Trophoblast cell (in vitro differentiated cells and primary cell): Measurements from ENCODE around the gene PDPN.

ENCODE experiments used
- DNase-seq, 2 donors: peaks; one replicate each; pipeline ENCODE4 v3.0.0-alpha.2; 2016
- H2AFZ ChIP-seq: 2 replicates; pipeline ENCODE4 v1.6.1; 2013; ENCODE audit warnings: low read length, moderate library complexity, mild to moderate bottlenecking; ENCODE audit not compliant: insufficient read depth, poor library complexity
- H2AK5ac ChIP-seq: 2 replicates; pipeline ENCODE4 v1.6.1; 2013; ENCODE audit warnings: mild to moderate bottlenecking, low read length
- H2BK120ac ChIP-seq: 2 replicates; pipeline ENCODE4 v1.6.1; 2013; ENCODE audit warnings: low read length, mild to moderate bottlenecking, moderate library complexity; ENCODE audit not compliant: insufficient read depth, poor library complexity
- H2BK12ac ChIP-seq: 2 replicates; pipeline ENCODE4 v1.6.1; 2013; ENCODE audit warnings: mild to moderate bottlenecking, low read length, moderate library complexity
- H2BK5ac ChIP-seq: 2 replicates; pipeline ENCODE4 v1.6.1; 2013; ENCODE audit warnings: low read length, low read depth, moderate library complexity, mild to moderate bottlenecking; ENCODE audit not compliant: poor library complexity
- H3K14ac ChIP-seq: 2 replicates; pipeline ENCODE4 v1.6.1; 2013; ENCODE audit warnings: mild to moderate bottlenecking, low read length
- H3K18ac ChIP-seq: 2 replicates; pipeline ENCODE4 v1.6.1; 2013; ENCODE audit warnings: mild to moderate bottlenecking, low read length
- H3K23ac ChIP-seq: 2 replicates; pipeline ENCODE4 v1.6.1; 2013; ENCODE audit warnings: low read length
- H3K27ac ChIP-seq: 2 replicates; pipeline ENCODE4 v1.5.1; 2013; ENCODE audit warnings: low read depth, mild to moderate bottlenecking, inconsistent platforms, low read length, moderate library complexity
- H3K27me3 ChIP-seq: 2 replicates; pipeline ENCODE4 v1.6.1; 2013; ENCODE audit warnings: inconsistent platforms, mild to moderate bottlenecking, low read length, moderate library complexity; ENCODE audit not compliant: insufficient read depth
- H3K36me3 ChIP-seq, 2 experiments: 1 replicate in 1 of 2; 2 replicates in 1 of 2; pipeline ENCODE4 v1.6.1; 2013; ENCODE audit warnings: low read length in 2 of 2, mild to moderate bottlenecking in 2 of 2, moderate library complexity in 1 of 2; ENCODE audit not compliant: insufficient read depth in 2 of 2, control insufficient read depth in 1 of 2
- H3K4ac ChIP-seq: 2 replicates; pipeline ENCODE4 v1.6.1; 2013; ENCODE audit warnings: low read depth, mild to moderate bottlenecking, low read length, moderate library complexity
- H3K4me1 ChIP-seq, 2 experiments: 1 replicate in 1 of 2; 2 replicates in 1 of 2; pipeline ENCODE4 v1.6.1; 2013; ENCODE audit warnings: low read length in 2 of 2, mild to moderate bottlenecking in 2 of 2, moderate library complexity in 1 of 2; ENCODE audit not compliant: insufficient read depth in 2 of 2, control insufficient read depth in 1 of 2
- H3K4me2 ChIP-seq: 2 replicates; pipeline ENCODE4 v1.6.1; 2013; ENCODE audit warnings: inconsistent platforms, mild to moderate bottlenecking, low read length, moderate library complexity
- H3K4me3 ChIP-seq: 2 replicates; pipeline ENCODE4 v1.5.1; 2013; ENCODE audit warnings: mild to moderate bottlenecking, low read depth, low read length, inconsistent platforms
- H3K79me1 ChIP-seq: one replicate; pipeline ENCODE4 v1.6.1; 2013; ENCODE audit warnings: low read length
- H3K79me2 ChIP-seq: 2 replicates; pipeline ENCODE4 v1.6.1; 2013; ENCODE audit warnings: low read length, mild to moderate bottlenecking; ENCODE audit not compliant: control insufficient read depth, insufficient read depth, poor library complexity
- H3K9ac ChIP-seq: 2 replicates; pipeline ENCODE4 v1.6.1; 2013; ENCODE audit warnings: mild to moderate bottlenecking, low read length
- H3K9me3 ChIP-seq: 2 replicates; pipeline ENCODE4 v1.6.1; 2013; ENCODE audit warnings: low read depth, mild to moderate bottlenecking, control low read depth, inconsistent platforms, low read length; ENCODE audit not compliant: insufficient read depth
- H4K12ac ChIP-seq: 2 replicates; pipeline ENCODE4 v1.6.1; 2013; ENCODE audit warnings: low read depth, mild to moderate bottlenecking, low read length, moderate library complexity
- H4K8ac ChIP-seq: 2 replicates; pipeline ENCODE4 v1.6.1; 2013; ENCODE audit warnings: low read depth, mild to moderate bottlenecking, low read length, moderate library complexity
- H4K91ac ChIP-seq: one replicate; pipeline ENCODE4 v1.6.1; 2013; ENCODE audit warnings: low read depth, mild to moderate bottlenecking, low read length, moderate library complexity
- WGBS: extraction: QIAGEN DNeasy Blood & Tissue Kit; methylation state at CpG from one replicate; pipeline ENCODE4 v1.1.7; 2013; ENCODE audit warnings: missing lambda C conversion rate; ENCODE audit not compliant: insufficient read length, insufficient coverage; ENCODE audit errors: extremely low coverage; 5-methylcytosine and 5-hydroxymethylcytosine counted together

Gene PDPN

GRCh38 chr1:13618483-13618882 is 34.9 kb downstream of the PDPN start:
- H2BK12ac ChIP-seq, result no peak overlapping the region
- WGBS, result no CpG with 5 or more reads among the region's 11 CpGs
- H4K91ac ChIP-seq, result no peak overlapping the region
- H3K23ac ChIP-seq, result no peak overlapping the region
- no peak overlapping the region for H4K8ac ChIP-seq
- H2AFZ ChIP-seq, result no peak overlapping the region
- H3K14ac ChIP-seq, result no peak overlapping the region
- H4K12ac ChIP-seq, result no peak overlapping the region
- H3K4me2 ChIP-seq, result no peak overlapping the region
- H2BK120ac ChIP-seq, result no peak overlapping the region
- no peaks in the 10 kb centered on the region for H3K79me1 ChIP-seq
- H3K4me3 ChIP-seq, result no peak overlapping the region
- DNase-seq, result no peak
- no peak overlapping the region for H2BK5ac ChIP-seq
- peaks cover 2 to 3% of the 10 kb centered on the region in 2 experiments for H3K36me3 ChIP-seq
- peaks cover 0 to 3% of the 10 kb centered on the region in 2 experiments for H3K4me1 ChIP-seq
- H3K9ac ChIP-seq, result no peak overlapping the region
- H3K18ac ChIP-seq, result no peak overlapping the region
- H2AK5ac ChIP-seq, result no peak overlapping the region
- no peaks in the 10 kb centered on the region for H3K9me3 ChIP-seq
- no peaks in the 10 kb centered on the region for H3K79me2 ChIP-seq
- no peaks in the 10 kb centered on the region for H3K27me3 ChIP-seq
- H3K27ac ChIP-seq, result no peak overlapping the region
- H3K4ac ChIP-seq, result no peak overlapping the region

DNA sequence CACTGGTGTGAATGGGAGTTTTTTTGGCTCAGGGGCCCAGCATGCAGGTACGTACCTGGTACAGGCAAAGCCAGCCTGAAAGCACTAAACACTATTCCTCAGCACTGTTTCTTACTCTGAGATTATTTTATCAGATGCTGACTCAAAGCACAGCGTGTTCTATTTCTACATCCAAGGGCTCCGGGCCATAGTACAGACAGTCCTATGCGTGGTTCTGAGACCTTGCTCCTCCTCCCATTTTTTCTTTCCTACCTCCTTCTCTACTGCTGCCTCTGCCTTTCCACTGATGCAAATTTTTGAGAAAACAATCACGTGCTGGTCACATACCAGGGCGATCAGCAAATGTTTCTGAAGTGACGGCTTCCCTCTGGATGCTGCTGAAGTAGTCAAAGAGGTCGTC is 36.3 kb downstream of the PDPN start:
- Histone ChIP-seq H4K12ac (no peak overlapping the region), H3K27ac (no peak overlapping the region), H2BK5ac (no peak overlapping the region), H3K23ac (no peak overlapping the region), H4K91ac (no peak overlapping the region), H3K4me1 (peaks cover 0 to 3% of the 10 kb centered on the region in 2 experiments), H3K9ac (no peak overlapping the region), H3K18ac (no peak overlapping the region), H3K4ac (no peak overlapping the region), H3K14ac (no peak overlapping the region), H4K8ac (no peak overlapping the region), H3K4me2 (no peak overlapping the region), H3K27me3 (no peaks in the 10 kb centered on the region), H2BK12ac (no peak overlapping the region), H3K4me3 (no peak overlapping the region), H2BK120ac (no peak overlapping the region), H2AK5ac (no peak overlapping the region), H3K79me1 (no peaks in the 10 kb centered on the region), H3K9me3 (no peaks in the 10 kb centered on the region), H2AFZ (no peak overlapping the region), H3K36me3 (peaks cover 0 to 3% of the 10 kb centered on the region in 2 experiments), H3K79me2 (no peaks in the 10 kb centered on the region)
- WGBS, result no CpG with 5 or more reads among the region's 8 CpGs
- DNase-seq, result peak; percentile 79 to 86

- Histone ChIP-seq H3K79me1 (no peaks in the 10 kb centered on the region), H3K36me3 (peaks cover 0 to under 1% of the 10 kb centered on the region in 2 experiments), H2AFZ (no peak overlapping the region), H4K91ac (no peak overlapping the region), H3K4me3 (no peak overlapping the region), H4K8ac (no peak overlapping the region), H3K14ac (no peak overlapping the region), H2AK5ac (no peak overlapping the region), H2BK120ac (no peak overlapping the region), H3K4ac (no peak overlapping the region), H3K9me3 (no peaks in the 10 kb centered on the region), H3K4me1 (peaks cover 0 to 3% of the 10 kb centered on the region in 2 experiments), H3K4me2 (no peak overlapping the region), H3K27ac (no peak overlapping the region), H3K27me3 (no peaks in the 10 kb centered on the region), H3K18ac (no peak overlapping the region), H2BK5ac (no peak overlapping the region), H3K79me2 (no peaks in the 10 kb centered on the region), H3K23ac (no peak overlapping the region), H2BK12ac (no peak overlapping the region), H3K9ac (no peak overlapping the region), H4K12ac (no peak overlapping the region)
- no CpG with 5 or more reads among the region's 5 CpGs for WGBS
- no peak for DNase-seq
Measured at GRCh38 chr1:13620825-13621224, 37.2 kb downstream of the PDPN start.

DNA sequence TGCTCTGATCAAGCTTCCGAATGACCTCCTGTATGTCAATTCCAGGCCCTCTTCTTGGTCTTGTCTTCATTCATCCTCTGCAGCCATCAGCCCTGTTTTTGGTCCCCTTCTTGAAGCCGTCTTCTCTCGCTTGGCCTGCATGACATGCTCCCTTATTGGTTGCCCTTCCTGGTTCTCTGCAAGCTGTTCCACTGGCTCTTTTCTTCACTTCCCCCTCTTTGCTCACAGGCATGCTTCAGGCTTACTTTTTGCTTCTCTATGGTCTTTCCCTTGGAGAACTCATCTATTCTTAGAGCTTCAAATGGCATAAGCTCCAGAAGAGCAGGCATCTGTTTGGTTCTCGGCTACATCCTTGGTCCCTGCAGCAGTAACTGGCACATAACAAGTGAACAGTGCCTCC is 38.8 kb downstream of the PDPN start:
- H2AK5ac ChIP-seq, result no peak overlapping the region
- H3K4me2 ChIP-seq, result no peak overlapping the region
- H2BK5ac ChIP-seq, result no peak overlapping the region
- H2AFZ ChIP-seq, result no peak overlapping the region
- H3K79me1 ChIP-seq, result no peaks in the 10 kb centered on the region
- H3K27ac ChIP-seq, result no peak overlapping the region
- H3K4me1 ChIP-seq, result peaks cover 0 to under 1% of the 10 kb centered on the region in 2 experiments
- H3K27me3 ChIP-seq, result no peaks in the 10 kb centered on the region
- no peak overlapping the region for H3K4ac ChIP-seq
- DNase-seq, result no peak
- H3K79me2 ChIP-seq, result no peaks in the 10 kb centered on the region
- no peaks in the 10 kb centered on the region for H3K9me3 ChIP-seq
- no peak overlapping the region for H4K91ac ChIP-seq
- H3K9ac ChIP-seq, result no peak overlapping the region
- H3K18ac ChIP-seq, result no peak overlapping the region
- H3K23ac ChIP-seq, result no peak overlapping the region
- H2BK12ac ChIP-seq, result no peak overlapping the region
- no peak overlapping the region for H3K4me3 ChIP-seq
- no peaks in the 10 kb centered on the region for H3K36me3 ChIP-seq
- no CpG with 5 or more reads among the region's 4 CpGs for WGBS
- H2BK120ac ChIP-seq, result no peak overlapping the region
- no peak overlapping the region for H3K14ac ChIP-seq
- H4K8ac ChIP-seq, result no peak overlapping the region
- no peak overlapping the region for H4K12ac ChIP-seq
